Left hindlimb (tissue), 1 donor: Measurements from ENCODE around the gene AMER2.
A peak's percentile ranks its signal among the peaks of the same experiment; 100 is the strongest.
"Not testable (repeated sequence)": the region's sequence is repeated elsewhere in the genome, so short reads cannot be mapped to it uniquely, and the experiment has no call there.

Experiments used
- DNase-seq: peaks from one replicate; pipeline ENCODE4 v3.0.0-alpha.2; 2018

Gene AMER2

DNA sequence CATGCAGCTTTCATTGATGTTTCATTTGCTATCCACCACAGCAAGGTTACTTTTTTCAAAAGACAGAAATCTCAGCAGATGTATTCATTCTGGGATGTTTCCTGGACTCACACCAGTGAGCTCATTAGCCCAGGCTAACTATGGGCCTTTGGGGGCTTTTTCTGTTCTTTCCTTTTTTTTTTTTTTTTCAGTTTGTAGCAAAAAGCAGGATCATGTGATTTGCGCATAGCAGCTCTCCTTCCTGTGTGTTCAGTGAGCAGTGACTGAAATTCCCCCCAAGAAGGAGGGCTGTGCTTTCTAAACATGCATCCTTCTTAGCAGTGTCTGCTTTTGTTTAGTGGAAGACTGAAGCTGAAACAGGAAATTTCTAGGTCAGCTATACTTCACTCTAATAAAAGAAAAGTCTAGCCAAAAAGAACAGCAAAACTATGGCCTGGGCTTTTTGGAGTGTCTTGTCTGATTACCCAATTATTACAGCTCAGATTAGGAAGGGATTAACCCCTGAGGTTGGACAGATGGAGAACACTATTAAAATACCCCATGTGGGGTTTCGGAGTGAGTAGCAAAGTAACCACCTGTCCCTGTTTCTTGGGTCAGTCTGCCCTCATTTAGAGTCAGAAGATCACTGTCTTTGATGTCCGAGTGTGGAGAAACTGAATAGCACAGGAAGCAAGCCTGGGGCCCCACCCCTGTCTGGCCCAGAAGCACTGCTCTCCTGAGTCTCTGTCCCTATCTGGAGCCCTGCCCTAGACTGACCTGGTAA is 8.9 kb upstream of the AMER2 start:
- no peak for DNase-seq

DNA sequence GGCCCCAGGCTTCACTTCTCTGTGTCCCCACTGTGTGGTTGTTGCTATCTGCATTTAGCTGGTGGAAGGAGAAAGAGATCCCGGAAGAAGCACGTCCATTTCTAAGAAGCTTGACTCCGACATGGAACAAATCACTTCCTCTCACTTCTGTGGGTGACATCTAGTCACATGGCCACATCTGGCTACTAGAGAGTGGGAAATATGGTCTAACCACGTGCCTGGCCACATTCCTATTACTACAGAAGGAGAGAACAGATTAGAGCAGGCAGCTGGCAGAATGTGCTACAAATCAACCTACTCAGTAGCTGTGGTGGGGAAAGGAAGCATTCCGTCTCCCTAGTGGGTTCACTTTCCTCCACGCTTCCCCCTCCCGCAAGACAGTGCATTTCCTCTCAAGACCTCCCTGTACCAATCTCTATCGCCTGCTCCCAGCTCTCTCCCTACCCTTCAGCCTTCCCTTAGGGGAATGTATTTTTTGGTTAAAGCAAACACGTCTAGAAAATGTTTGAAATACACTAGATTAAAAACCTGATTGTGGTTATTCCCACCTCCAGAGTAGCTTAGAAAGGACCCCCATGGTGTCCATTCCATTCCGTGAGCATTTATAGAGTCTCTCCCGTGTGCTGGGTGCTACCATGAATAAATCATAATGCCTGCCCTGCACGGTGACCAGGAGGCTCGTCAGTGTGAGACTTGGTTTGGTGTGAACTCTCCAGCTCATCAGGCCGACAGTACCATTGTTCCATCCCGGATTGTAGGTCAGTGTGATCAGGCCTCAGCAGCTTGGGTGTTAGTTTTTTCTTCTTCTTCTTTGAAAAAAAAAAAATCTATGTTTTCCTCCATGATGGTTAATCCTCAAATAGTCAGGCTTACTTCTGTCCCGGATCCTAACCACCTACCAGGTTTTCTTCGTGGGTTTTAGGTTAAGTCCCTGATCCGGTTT is 8.0 kb upstream of the AMER2 start:
- DNase-seq = no peak

DNA sequence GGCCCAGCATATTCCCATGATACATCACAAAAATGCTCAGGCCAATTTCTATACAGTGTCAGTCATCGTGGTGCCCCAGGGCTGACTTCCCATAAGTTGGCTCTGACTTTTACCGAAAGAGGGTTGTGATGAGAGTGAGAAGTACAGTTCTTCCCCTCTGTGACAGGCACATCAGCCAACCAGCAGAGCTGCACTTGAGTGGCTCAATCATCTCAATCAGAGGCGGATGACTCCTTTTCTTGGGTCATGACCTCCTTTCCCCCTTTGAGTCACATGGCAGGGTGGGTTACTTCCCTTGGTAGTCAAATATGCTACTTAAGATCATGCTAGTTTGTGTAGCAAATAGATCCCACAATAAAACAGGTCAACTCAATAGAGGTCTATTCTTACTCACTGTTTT is 6.9 kb upstream of the AMER2 start:
- DNase-seq = no peak

DNA sequence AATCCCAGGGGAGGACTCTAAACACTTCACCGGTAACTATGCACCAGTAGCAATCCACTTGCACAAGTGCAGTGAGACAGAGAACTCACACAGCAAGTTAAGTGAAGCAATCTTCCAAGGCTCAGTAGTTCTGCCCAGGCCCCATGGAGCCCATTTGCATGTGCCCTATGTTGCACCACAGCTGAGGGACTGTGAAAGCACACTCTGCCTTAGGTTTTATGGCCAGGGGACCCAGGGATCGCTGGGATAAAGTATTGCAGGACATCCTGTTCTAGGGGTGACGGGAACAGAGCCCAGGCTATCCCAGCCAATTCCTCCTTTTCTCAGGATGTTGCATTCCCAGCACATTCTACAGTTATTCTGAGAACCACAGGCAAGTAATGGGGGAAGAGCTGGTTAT is 6.0 kb upstream of the AMER2 start:
- no peak for DNase-seq

DNA sequence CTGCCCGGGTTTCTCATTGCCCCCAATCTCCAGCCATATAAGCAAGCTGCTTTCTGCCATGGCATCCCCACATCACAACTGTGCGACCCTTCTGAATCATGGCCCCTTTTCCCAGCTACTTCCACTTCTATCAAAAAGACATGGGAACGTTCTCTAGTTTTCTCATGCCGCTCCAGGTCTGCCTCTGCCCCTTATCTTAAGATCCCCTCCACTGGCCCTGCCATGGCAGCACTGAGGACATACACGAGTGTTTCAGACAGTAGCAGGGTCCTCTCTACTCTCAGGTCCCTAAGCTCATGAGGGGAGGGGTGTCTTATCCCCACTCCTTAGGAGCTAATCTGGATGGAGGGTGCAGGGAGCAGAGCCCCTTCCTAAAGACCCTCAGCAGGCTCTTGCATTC is 5.5 kb upstream of the AMER2 start:
- DNase-seq = no peak

DNA sequence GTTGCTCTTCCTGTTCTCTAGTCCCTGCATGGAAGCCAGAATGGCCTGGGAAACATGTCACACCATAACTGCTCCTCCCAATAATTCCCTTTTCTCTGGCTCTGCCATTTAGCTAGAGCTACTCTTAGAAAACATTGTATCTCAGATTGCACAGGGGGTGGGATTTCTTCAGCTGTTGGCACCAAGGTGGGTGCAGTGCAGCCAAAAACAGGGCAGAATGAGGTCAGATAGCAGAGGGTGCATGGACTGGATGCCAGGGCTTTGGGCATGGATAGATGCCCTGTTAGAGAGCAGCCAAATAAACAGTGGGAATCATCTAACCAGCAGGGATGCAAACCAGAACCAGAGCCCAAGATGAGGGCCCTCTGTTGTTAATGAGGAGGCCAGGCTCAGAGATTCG is 4.9 kb upstream of the AMER2 start:
- DNase-seq = no peak

DNA sequence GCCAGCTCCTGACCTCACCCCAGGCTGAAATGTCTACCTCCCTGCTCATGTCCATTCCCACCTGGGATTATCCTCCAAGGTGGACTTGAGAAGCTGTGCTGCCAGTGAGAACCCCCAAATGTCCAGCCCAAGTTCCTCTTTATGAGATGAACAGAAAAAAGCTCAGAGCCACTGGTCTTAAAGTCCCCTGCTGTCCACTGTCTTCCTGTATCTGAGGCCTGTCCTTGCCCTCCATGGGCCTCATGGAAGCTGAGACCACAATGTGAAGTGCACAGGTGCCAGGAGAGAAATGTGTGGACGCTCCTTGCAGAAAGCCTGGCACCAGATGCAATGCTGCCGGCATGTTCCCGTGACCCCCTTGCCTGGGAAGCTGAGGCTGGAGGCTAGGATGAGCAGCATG is 3.3 kb upstream of the AMER2 start:
- DNase-seq = no peak

DNA sequence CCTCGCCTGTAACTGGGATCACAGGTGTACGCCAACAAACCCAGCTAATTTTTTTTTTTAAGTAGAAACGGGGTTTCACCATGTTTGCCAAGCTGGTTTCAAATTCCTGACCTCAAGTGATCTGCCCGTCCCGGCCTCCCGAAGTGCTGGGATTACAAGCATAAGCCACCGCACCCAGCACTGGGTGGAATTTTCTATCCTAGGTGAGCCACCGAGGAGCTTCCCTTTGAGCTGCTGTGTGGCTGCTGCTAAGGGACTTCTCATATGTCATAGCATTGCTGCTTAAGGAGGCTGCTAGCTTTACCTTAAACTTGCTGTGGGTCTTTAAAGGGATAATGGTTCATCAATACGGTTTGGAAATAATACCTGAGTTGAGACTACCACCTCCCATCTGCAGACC is 2.9 kb upstream of the AMER2 start:
- no peak for DNase-seq

DNA sequence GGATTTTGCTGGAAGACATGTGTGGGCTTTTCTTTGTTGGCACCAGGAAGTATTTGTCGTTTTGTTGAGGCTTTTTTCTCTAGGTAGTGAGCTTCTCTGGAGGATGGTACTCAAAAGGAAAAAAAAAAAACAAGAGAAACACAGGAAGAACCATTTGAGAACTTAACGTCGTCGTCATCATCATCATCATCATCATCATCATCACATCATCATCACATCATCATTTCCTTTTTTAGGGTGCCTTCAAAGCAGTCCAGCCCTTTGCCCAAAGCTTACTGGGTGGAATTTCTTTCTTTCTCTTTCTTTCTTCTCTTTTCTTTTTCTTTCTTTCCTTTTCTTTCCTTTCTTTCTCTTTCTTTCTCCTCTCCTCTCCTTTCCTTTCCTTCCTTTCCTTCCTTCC is 2.2 kb upstream of the AMER2 start:
- DNase-seq = no peak

DNA sequence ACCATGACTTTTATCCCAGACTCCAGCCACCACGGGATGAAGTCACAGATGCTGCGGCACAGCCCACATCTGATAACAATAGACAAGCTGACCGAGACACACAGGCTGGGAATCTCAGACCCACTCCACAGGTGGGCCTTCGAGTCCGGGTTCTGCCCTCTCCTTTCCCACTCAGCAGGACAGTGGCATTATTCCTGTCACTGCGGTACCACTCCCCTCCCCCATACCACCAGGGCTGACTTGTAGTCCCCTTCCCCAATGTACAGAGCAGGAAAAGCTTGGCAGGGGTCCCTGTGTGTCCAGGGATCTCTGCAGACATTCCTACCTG is 179 bp upstream of the AMER2 start:
- DNase-seq = no peak

DNA sequence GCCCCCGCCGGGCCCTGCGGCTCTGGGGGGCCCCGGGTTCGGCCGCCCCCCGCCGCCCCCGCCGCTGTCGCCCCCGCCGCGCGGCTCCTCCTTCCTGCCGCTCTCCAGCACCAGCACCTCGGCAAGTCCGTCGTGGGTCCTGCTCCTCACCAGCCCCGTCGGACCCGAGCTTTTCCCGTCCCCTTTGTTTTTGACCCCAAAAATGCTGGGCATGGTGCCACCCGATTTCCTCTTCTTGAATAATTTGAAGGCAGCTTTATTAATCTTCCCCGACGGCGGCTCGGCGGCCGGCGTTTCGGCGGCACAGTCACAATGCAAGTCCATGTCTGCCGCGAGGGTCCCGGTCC is 945 bp downstream of the AMER2 start:
- DNase-seq = no peak

DNA sequence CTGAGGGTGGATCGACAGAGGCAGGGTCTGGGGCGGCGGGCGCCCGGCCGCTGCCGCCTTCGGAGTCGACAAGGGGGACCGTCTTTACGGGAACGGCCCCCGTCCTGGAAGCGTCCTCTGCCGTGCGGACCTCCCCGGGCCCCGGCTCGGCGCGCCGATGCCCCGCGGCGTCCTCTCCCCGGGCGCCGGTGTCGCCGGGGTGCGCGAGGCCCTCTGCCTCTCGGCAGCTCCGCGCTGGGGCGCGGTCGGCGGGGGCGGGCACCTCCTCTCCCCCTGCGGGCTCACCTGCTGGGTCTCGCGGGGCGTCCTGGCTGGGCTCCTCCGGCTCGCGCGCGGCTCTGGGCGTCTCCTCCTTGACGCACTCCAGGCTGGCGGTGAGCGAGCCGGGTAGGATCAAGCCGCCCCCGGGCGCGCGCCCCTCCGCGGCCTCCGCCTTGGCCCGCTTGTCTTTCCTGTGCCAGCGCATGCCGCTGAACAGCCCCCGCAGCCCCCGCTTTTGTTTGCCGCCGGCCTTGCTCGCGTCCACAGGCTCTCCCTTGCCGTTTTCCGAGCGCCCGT is 1.5 kb downstream of the AMER2 start:
- DNase-seq = peak; percentile 52

DNA sequence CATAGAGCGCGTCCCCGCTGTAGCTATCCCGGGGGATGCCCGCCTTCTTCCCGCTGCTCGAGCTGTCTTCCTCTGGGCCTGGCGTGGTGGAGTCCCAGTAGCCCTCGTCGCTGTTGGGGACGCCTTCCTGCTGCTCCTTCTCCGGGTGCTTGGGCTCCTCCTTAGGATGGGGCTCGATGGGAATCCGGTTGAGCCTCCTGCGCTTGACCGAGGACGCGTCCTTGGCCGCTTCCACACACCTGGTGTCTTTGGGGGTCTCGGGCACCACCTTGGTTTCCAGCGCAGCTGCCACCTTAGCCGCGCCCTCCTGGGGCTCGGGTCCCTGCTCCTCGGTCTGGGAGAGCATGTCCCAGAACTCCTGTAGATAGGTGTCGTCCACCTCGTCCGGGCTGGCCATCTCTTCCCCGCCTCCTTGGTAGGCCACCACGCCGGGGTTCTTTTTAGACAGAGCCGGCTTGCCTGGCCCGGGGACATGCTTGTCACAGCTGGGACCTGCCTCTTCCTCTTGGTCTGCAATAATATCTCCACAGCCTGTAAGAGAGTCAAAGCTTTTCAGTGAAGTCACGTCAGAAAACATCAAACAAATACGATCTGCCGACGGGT is 2.0 kb downstream of the AMER2 start:
- DNase-seq = no peak

DNA sequence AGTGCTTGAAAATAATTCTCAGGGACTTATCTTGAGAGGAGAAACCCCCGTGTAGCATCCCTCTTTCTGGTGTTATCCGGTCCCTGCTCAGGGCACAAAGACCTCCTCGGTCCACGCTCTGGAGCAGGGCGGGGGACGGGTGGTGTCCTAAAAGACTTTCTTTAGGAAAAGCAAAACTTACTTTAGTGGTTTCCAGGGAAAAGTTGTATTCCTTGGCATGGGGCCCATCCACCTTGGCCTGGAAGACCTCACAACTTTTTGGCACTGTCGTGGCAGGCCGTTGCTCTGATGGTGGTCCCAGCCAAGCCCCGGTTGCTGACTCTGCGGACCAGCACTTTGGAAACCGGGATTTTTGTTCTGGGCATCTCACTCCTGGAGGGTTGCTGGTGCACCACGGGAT is 2.7 kb downstream of the AMER2 start:
- no peak for DNase-seq

DNA sequence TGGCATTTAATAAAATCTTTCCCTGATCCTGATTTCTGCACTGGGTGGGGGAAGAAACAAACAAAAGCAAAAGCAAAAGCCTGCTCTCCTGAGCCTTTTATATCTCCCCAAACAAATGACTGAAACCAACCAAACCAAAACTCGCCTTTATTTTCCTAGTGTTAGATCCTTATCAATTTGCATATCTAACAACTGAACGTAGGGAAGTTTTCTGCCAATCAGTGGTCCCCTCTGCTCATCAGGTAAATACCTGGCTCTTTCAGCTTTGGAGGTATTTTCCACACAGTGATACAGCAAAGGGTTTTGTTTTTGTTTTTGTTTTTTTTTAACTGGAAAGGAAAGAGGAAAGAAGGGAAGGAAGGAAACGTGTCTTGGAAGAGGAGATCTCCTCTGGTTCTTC is 3.3 kb downstream of the AMER2 start:
- DNase-seq = no peak

DNA sequence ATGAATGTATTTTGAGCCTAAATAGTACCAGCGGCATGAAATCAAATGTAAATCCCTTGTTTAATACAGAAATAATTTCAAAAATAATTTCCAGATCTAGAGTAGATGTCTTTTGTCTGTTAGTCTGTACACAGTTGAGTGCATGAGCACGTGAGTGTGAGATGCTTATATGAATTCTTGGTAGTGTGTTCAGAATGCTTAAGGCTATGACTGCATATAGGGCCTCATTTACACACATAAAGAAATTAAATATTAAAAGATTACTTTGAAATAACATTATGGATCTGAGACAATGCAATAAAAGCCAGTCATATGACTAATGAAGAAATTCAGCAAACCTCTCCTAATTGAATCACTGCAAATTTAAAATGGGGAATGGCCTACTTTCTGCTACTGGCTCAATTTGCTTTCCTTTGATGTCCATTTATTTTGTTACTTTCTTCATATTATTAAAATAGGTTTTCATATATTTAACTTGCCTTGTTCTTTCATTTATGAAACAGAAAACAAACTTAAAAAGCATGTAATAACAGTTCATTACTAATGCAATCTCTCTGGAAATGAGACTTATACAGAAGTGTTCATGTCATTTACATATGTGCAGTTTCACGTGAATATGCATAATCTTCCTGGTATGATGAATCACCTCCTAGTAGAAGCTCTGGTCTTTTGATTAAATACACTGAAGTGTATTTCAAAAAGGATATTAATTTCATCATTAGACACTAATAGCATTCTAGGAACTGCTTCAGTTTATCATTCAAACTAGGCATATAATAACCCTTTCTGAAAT is 4.5 kb downstream of the AMER2 start:
- DNase-seq = no peak

DNA sequence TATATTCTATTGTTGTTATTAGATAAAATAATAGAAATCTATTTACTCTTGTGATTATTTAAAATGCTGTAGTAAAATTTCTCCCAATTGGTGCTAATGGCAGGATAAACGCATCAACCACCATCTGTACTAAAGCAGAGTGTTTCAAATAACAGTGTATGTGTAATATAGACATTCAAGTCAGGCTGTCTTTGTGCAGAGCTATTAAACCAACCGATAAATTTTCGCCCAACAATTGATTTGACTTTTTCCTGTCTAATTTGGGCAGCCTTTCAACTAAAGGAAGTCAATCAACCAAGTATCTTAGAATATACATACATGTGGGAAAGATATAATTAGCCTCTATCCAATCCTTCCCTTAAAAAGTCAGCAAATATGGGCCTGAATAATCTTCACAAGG is 5.8 kb downstream of the AMER2 start:
- DNase-seq = no peak

DNA sequence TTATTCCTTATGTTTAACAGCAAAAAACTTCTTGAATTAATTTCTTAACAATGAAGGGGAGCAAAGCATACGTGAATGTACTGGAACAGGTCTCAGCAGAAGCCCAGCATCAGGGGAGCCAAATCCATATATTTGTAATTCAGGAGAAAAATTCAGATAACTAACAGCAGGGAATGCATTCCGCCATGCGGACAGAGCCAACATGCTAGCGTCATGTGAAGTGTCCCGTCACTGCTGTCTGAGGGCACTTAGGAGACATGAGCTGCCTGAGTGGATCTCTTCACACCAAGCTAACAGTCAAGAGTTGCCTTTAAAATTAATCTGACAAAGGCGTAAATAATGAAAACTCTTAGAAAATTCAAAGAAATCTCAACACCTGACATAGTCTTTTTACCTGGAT is 6.4 kb downstream of the AMER2 start:
- no peak for DNase-seq

DNA sequence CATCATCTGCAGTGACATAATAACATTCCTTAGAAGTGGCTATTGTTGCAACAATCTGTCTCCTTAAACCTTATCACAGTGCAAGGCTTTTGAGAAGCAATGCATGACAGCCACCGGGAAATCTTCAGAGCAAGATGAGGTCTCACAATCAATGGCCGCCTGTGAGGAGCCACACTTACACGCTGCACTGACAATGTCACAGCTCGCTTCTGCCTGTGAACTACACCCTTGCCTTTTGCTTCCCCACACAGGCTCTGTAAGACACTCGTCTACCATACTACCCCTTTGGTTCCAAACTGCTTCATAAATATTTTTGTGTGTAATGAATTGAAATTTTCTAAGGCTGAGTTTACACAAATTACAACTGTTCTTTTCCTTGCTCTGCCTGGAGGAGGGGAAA is 6.9 kb downstream of the AMER2 start:
- not testable (repeated sequence) for DNase-seq

DNA sequence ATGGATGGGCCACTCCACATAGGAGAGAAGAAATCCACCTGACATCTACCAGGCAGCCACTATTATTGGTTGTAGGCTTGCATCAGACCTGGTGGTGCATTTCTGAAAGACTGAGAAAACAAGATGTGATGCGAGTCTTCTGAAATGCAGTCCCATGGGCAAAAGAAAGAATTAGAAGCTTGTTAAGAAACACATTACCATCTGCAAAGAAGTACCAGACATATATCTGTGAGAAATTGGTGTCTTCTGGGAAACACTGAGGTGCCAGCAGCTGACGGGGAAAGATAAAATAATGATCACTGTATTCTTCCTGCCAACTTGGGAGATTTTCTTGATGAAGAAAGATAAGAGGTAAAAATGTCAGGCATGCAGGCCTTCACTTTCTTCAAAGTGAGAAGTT is 14.4 kb downstream of the AMER2 start:
- DNase-seq = no peak

DNA sequence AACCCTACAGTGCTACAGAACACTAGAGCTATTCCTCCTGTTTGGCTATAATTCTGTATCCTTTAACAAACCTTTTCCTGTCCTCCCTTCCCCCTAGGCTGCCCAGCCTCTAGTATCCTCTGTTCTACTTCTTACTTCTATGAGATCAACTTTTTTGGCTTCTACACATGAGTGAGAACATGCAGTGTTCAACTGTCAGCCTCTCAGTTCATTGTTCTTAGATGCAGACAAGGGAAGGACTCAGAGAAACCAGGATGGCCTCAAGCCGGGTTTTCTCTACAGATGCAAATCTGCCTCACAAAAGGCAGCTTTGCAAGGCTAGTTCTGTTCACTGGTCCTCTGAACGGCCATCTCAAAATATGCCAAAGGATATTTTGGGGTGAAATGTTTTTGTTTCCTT is 18.4 kb downstream of the AMER2 start:
- DNase-seq = no peak

DNA sequence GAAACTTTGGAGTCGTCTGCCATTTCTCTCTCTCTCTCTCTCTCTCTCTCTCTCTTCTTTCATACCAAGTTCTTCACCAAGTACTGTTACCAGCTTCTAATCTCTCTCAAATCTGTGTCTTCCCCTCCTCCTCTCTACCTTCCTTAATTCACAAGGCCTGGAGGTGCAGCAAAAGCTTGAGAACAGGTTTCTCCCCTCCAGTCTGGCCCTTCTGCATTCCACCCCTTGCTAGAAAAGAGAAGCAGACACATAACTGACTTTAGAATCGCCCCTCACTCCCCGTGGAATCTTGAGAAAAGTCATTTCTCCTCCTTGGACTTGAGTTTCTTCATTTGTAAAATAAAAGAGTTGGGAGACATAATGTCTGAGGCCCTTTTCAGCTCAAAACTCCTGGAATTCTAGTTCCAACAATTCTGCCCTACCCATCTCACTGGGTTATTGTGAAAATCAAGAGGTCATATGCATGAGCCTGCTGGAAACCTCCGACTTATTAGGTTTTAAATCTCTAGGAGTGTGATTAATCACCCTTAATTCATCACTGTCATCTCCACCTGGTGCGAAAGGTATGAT is 20.4 kb downstream of the AMER2 start:
- no peak for DNase-seq

DNA sequence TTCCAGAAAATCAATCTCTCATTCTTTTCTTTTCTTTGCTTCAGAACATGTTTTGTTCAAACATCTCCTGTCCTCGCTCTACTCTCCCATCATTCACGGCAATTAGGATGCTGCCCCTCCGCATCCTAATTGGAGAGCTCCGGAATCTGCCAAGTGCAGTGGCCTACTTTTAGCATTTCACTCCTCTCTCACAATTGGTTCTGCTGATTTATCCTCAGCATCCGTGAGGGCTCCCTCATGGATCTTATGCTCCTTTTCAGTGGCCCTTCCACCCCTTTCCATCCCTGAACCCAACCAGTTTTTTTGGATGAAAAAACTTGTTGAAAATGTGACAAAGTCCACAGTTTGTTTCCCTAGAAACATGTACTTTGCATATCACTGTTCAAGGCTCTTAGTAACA is 22.4 kb downstream of the AMER2 start:
- DNase-seq = no peak
